Stomach (tissue), 9 donors: ENCODE data around the gene MYH9. TPM values are rescaled to one million over a fixed set of nuclear protein-coding genes. Genes with fewer than 3 reads are reported as not detected.

Experiments used
- DNase-seq, 2 donors: peaks; one replicate each; pipeline versions ENCODE4 v3.0.0 to v3.0.0-alpha.2; 2013 to 2019
- H3K27ac ChIP-seq, 5 donors: fragments of 200-600 bp in 4 of 5; sonication (generic) in 4 of 5; one replicate each; pipeline ENCODE4 v1.5.1; 2013 to 2019; ENCODE audit warnings: mild to moderate bottlenecking in 1 of 5, moderate library complexity in 1 of 5
- H3K27me3 ChIP-seq, 3 donors: fragments of 200-600 bp; sonication (generic); one replicate each; pipeline ENCODE4 v1.5.1; 2017 to 2019; ENCODE audit warnings: mixed run types in 1 of 3
- H3K36me3 ChIP-seq, 4 donors: fragments of 200-600 bp; sonication (generic); 1 replicate in 3 of 4; 2 replicates in 1 of 4; pipeline ENCODE4 v1.5.1; 2016 to 2019
- H3K4me1 ChIP-seq, 4 donors: fragments of 200-600 bp; sonication (generic); one replicate each; pipeline ENCODE4 v1.5.1; 2016 to 2019
- H3K4me3 ChIP-seq, 4 donors: fragments of 200-600 bp; sonication (generic) in 3 of 4; one replicate each; pipeline ENCODE4 v1.5.1; 2016 to 2019; ENCODE audit warnings: mild to moderate bottlenecking in 1 of 4
- H3K9me3 ChIP-seq, 4 donors: fragments of 200-600 bp; sonication (generic); one replicate each; pipeline ENCODE4 v1.5.1; 2016 to 2019
- EP300 ChIP-seq: sonication (generic); formaldehyde crosslinking; IDR thresholded peaks from one replicate; pipeline ENCODE4 v1.6.1; 2017; ENCODE audit warnings: antibody characterized with exemption
- POLR2A ChIP-seq, 4 donors: fragments of 450-650 bp; IDR thresholded peaks; one replicate each; pipeline ENCODE4 v1.6.1; 2016; ENCODE audit warnings: antibody characterized with exemption in 4 of 4, control low read depth in 2 of 4, mild to moderate bottlenecking in 1 of 4, moderate library complexity in 1 of 4
- POLR2AphosphoS5 ChIP-seq, 3 donors: sonication (generic); formaldehyde crosslinking; IDR thresholded peaks; one replicate each; pipeline ENCODE4 v1.6.1; 2016; ENCODE audit warnings: antibody characterized with exemption in 3 of 3
- WGBS, 5 donors: extraction: QIAGEN DNeasy Blood & Tissue Kit in 3 of 5; methylation state at CpG; one replicate each; pipeline versions ENCODE4 v1.1.5 to v1.1.7; 2013 to 2018; 5-methylcytosine and 5-hydroxymethylcytosine counted together
- intact Hi-C: fragments of 100-400 bp; cut with DNase I; formaldehyde crosslinking; loops from one replicate; pipeline ENCODE4 v1.15.1; 2023; ENCODE audit warnings: low total_unique reads
- polyA plus RNA-seq, 3 donors: library from polyadenylated mRNA; stranded (reverse); fragments of 200-250 nt; gene quantifications; one replicate each; pipeline ENCODE4 v1.2.3, GENCODE V29; 2013
- total RNA-seq, 5 donors: library from RNA; depleted of rRNA; stranded (reverse); fragments of >200 nt; gene quantifications; one replicate each; pipeline versions ENCODE4 v1.1.0 to v1.2.3, GENCODE V29; 2014 to 2016
- TF ChIP-seq, protein P1 (sequence below), 7 experiments: fragments of 450-650 bp in 4 of 7; fragments of 200-600 bp in 3 of 7; sonication (generic) in 3 of 7; IDR thresholded peaks; one replicate each; pipeline ENCODE4 v1.5.1; 2016 to 2019; ENCODE audit warnings: antibody characterized with exemption in 7 of 7, control low read depth in 2 of 7, mild to moderate bottlenecking in 1 of 7
- donor health status: healthy with polysubstance abuse.
- donor health status: Bipolar disorder and iron deficiency.
- donor health status: healthy.

Gene MYH9
- total and polyA plus RNA-seq, 8 donors: 46.7 to 620 (median 197) TPM

DNA sequence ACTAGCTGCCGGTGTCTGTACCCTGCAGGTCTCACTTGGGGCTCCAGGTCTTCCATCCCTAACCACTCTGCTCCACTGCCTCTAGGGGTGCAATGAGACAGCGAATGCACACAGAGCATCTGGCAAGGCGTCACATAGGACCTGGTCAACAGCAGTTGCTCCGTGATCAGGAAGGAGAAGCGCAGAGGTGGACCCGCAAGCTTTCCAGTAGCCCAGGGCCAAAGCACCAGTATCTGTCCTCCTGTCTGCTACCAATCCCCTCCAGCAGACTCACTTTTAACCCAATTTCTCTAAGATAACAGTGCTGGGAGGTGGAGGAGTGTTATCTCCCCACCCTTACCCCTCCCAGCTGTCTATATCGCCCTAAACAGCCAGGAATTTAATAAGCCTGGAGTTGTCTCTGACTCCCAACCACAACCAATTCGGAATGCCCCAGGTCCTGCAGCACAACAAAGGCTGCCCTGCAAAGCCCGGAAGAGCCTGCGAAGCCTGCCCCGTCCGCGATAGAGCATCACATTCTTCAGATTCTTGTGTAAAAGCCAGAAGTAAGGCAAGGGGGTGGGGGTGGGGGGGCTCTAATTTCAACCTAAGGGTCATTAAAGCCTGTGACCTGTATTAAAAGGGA is 19.3 kb downstream of the MYH9 start:
- H3K4me3 ChIP-seq: peak overlapping the region in 2 of 4 donors; percentile 19 to 24
- H3K9me3 ChIP-seq: no peaks in the 10 kb centered on the region
- H3K4me1 ChIP-seq: peaks cover 100% of the 10 kb centered on the region in 4 donors
- intact Hi-C loops: loop anchor here (10.0 kb wide), 1 partner anchor 106 kb away; no protein-coding TSS in a partner anchor
- no peak for DNase-seq
- H3K36me3 ChIP-seq: peaks cover 0 to 7% (median 4%) of the 10 kb centered on the region in 4 donors
- whole genome bisulfite sequencing, 5 donors: 5 to 26% (median 21%) methylated on average over 2 to 13 of the region's 13 CpGs
- TF ChIP-seq, protein P1, sequence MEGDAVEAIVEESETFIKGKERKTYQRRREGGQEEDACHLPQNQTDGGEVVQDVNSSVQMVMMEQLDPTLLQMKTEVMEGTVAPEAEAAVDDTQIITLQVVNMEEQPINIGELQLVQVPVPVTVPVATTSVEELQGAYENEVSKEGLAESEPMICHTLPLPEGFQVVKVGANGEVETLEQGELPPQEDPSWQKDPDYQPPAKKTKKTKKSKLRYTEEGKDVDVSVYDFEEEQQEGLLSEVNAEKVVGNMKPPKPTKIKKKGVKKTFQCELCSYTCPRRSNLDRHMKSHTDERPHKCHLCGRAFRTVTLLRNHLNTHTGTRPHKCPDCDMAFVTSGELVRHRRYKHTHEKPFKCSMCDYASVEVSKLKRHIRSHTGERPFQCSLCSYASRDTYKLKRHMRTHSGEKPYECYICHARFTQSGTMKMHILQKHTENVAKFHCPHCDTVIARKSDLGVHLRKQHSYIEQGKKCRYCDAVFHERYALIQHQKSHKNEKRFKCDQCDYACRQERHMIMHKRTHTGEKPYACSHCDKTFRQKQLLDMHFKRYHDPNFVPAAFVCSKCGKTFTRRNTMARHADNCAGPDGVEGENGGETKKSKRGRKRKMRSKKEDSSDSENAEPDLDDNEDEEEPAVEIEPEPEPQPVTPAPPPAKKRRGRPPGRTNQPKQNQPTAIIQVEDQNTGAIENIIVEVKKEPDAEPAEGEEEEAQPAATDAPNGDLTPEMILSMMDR (IDR thresholded peaks at IDR 0.05): peak in 2 of 7 experiments; percentile 7 to 8
- no peak for TF ChIP-seq POLR2A (IDR thresholded peaks at IDR 0.05)
- no peaks in the 10 kb centered on the region for H3K27me3 ChIP-seq
- H3K27ac ChIP-seq: peak overlapping the region; percentile 77 to 100 (median 95)

DNA sequence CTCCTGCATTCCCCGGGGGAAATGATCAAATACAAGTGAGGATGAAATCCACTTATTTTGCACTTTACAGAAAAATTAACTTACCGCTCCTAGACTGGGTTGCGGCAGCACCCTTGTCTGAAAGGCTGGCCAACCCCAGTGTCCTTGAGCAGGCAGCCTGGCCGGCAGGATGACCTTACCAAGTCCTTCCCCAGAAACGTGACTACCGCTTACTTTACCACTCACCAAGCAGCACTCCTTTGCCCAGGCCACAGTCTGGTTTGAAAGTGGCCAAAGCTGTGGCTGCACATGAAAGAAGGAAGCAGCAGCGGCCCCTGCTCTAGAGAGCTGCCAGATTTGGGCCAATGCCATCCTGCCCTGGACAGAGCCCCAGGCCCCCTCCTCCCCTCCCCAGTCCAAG is 20.3 kb downstream of the MYH9 start:
- TF ChIP-seq EP300 (no peak), POLR2AphosphoS5 (IDR thresholded peaks at IDR 0.05) (peak in 1 of 3 donors; percentile 5), POLR2A (IDR thresholded peaks at IDR 0.05) (no peak)
- TF ChIP-seq, protein P1 (IDR thresholded peaks at IDR 0.05): no peak
- intact Hi-C loops: loop anchor here (10.0 kb wide), 1 partner anchor 107 kb away; no protein-coding TSS in a partner anchor
- H3K36me3 ChIP-seq: peaks cover 0 to 7% (median 4%) of the 10 kb centered on the region in 4 donors
- H3K27me3 ChIP-seq: no peaks in the 10 kb centered on the region
- H3K4me3 ChIP-seq: peak overlapping the region; percentile 2 to 24 (median 11)
- H3K27ac ChIP-seq: peak overlapping the region; percentile 77 to 100 (median 95)
- DNase-seq: no peak
- H3K9me3 ChIP-seq: no peaks in the 10 kb centered on the region
- H3K4me1 ChIP-seq: peaks cover 100% of the 10 kb centered on the region in 4 donors
- 22 to 34% (median 25%) methylated on average over 6 to 7 of the region's 7 CpGs for WGBS, 5 donors

DNA sequence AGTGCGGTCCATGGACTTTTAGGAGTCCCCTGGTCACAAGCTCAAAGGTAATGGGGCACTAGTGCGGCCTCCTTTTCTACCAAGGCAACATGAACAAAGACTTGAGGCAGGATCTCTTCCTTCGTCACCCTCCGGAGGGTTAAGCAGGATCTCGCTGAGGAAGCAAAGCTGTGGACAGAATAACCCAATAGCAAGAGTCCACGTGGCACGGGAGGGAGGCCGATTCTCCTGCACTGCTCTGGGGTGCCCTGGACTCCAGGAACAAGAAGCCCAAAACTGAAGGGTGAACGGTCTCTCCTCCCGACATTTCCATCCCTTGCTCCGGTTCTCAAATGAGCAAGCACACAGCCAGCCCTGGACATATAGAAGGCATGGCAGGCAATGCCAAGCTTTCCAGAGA is 20.7 kb downstream of the MYH9 start:
- peak overlapping the region; percentile 77 to 100 (median 95) for H3K27ac ChIP-seq
- H3K27me3 ChIP-seq: no peaks in the 10 kb centered on the region
- no peaks in the 10 kb centered on the region for H3K9me3 ChIP-seq
- H3K4me1 ChIP-seq: peaks cover 100% of the 10 kb centered on the region in 4 donors
- TF ChIP-seq, protein P1 (IDR thresholded peaks at IDR 0.05): no peak
- TF ChIP-seq EP300 (no peak), POLR2AphosphoS5 (IDR thresholded peaks at IDR 0.05) (no peak), POLR2A (IDR thresholded peaks at IDR 0.05) (no peak)
- WGBS, 5 donors: 49 to 63% (median 58%) methylated on average over 11 of the region's 11 CpGs
- H3K36me3 ChIP-seq: peaks cover 0 to 7% (median 4%) of the 10 kb centered on the region in 4 donors
- peak overlapping the region; percentile 2 to 24 (median 11) for H3K4me3 ChIP-seq
- intact Hi-C loops: loop anchor here (10.0 kb wide), 1 partner anchor 108 kb away; no protein-coding TSS in a partner anchor
- no peak for DNase-seq

DNA sequence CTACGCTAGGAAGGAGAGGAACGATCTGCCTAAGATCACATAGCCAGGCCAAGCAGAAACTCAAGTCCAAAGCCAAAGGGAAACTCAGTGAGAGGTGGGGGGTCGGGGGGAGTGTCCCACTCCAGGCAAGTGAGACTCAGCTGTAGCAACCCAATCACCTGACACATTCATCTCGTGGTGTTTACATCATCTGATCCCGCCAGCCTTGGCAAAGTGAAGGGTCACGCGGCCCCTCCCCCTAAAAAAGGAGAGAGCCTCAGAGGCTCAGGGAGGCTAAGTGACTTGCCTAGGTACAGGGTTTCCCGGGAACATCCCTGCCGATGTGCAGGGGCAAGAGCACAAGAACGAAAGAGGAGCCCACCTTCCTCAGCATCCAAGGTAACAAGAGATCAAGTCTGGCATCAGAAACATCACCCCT is 21.5 kb downstream of the MYH9 start:
- DNase-seq: peak in 1 of 2 donors; percentile 70
- Histone ChIP-seq H3K4me3 (peak overlapping the region in 1 of 4 donors; percentile 6), H3K27ac (peak overlapping the region; percentile 77 to 100 (median 95)), H3K4me1 (peaks cover 100% of the 10 kb centered on the region in 4 donors), H3K27me3 (no peaks in the 10 kb centered on the region), H3K36me3 (peaks cover 0 to 7% (median 4%) of the 10 kb centered on the region in 4 donors), H3K9me3 (no peaks in the 10 kb centered on the region)
- TF ChIP-seq, protein P1 (IDR thresholded peaks at IDR 0.05): no peak
- TF ChIP-seq POLR2AphosphoS5 (IDR thresholded peaks at IDR 0.05): peak in 2 of 3 donors; percentile 8 to 17
- intact Hi-C loops: loop anchor here (10.0 kb wide), 1 partner anchor 109 kb away; no protein-coding TSS in a partner anchor
- 40 to 46% (median 42%) methylated on average over 10 of the region's 10 CpGs for WGBS, 5 donors
